Muscle layer of colon (tissue), 2 donors: Measurements from ENCODE around the gene LPCAT1.
A peak's percentile ranks its signal among the peaks of the same experiment; 100 is the strongest.

Source experiments
- H3K27ac ChIP-seq: one replicate; pipeline ENCODE4 v1.7.0; 2013; ENCODE audit warnings: low read depth, mild to moderate bottlenecking, low read length, moderate library complexity
- H3K27me3 ChIP-seq, 2 donors: one replicate each; pipeline ENCODE4 v1.7.0; 2013; ENCODE audit warnings: low read length in 2 of 2, mild to moderate bottlenecking in 2 of 2; ENCODE audit not compliant: insufficient read depth in 2 of 2, control insufficient read depth in 1 of 2
- H3K36me3 ChIP-seq: one replicate; pipeline ENCODE4 v1.7.0; 2013; ENCODE audit warnings: mild to moderate bottlenecking, low read length; ENCODE audit not compliant: insufficient read depth
- H3K4me1 ChIP-seq: one replicate; pipeline ENCODE4 v1.7.0; 2013; ENCODE audit warnings: mild to moderate bottlenecking, low read length; ENCODE audit not compliant: insufficient read depth
- H3K4me3 ChIP-seq, 2 donors: one replicate each; pipeline ENCODE4 v1.7.0; 2013; ENCODE audit warnings: low read length in 2 of 2, low read depth in 1 of 2, mild to moderate bottlenecking in 1 of 2, moderate library complexity in 1 of 2
- H3K9ac ChIP-seq: one replicate; pipeline ENCODE4 v1.7.0; 2013; ENCODE audit warnings: low read length
- H3K9me3 ChIP-seq: one replicate; pipeline ENCODE4 v1.7.0; 2013; ENCODE audit warnings: mild to moderate bottlenecking, low read length
- donor health status: abdominal sarcoma.
- donor health status: Adenocarcinoma of cecum.

Gene LPCAT1

DNA sequence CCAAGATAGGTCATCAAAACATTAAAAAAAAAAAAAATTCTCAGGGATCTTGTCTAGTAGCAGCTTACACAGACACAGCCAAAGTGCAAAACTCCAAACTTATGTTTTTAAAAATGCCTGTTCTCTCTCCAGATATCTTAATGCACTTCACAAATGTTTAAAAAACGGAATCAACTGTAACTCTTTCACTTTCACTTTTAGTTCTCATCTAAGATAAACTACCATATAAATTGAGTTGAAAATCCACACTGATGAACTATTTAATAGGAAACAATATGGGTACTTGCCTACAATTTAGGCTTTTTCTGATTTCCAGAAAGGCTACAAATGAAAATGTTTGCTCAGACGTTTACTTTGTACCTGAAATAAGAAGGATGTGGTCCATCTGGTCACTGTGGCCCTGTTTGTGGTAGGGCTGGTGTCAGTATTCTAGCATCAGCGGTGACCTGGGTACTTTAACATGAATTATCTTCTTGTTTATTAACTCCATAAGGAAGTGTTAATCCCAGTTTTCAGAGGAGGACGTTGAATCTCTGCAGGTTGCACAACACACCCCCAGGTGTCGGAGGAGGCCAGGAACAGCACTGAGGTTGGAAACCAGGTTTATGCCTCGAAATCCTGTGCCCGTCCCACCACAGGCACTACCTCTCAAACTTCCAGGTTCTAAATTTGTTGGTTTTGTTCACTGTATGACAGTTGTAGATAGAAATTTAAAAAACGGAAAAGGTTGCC lies 13.3 kb upstream of the LPCAT1 start:
- H3K4me3 ChIP-seq: peak overlapping the region in 1 of 2 donors; percentile 50
- no peak overlapping the region for H3K9ac ChIP-seq
- no peak overlapping the region for H3K27ac ChIP-seq

DNA sequence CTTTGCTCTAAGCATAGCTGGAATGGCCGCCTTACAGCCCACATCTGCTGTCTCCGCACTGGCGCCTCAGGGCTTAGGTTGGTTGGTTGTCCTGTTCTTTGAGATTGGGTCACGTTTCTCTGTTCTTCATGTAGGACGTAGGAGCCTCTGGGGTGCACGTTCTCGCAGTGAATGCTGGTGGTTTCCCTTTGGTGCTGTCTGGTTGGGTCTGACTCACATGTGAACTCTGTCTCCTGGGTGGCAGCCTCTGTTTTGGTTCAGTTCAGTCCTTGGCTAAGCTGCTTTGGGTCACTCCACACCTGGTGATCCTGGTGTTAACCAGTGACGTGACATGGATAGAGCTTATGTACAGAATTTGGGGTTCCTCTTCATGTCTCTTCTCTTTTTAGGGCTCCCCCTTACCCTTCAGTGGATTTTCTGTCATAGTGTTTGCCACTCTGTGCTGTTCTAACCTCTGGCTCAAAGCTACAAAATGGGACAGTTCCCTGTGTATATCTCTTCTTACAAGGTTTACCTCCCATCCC lies 12.6 kb upstream of the LPCAT1 start:
- Histone ChIP-seq H3K36me3 (no peaks in the 10 kb centered on the region), H3K27ac (no peak overlapping the region), H3K4me1 (no peaks in the 10 kb centered on the region), H3K9me3 (no peaks in the 10 kb centered on the region), H3K27me3 (no peaks in the 10 kb centered on the region), H3K9ac (no peak overlapping the region), H3K4me3 (peak overlapping the region in 1 of 2 donors; percentile 50)

More for the DNA sequence above, 13.3 kb upstream of the LPCAT1 start:
- Histone ChIP-seq H3K36me3 (no peaks in the 10 kb centered on the region), H3K4me1 (no peaks in the 10 kb centered on the region), H3K27me3 (no peaks in the 10 kb centered on the region), H3K9me3 (no peaks in the 10 kb centered on the region)

DNA sequence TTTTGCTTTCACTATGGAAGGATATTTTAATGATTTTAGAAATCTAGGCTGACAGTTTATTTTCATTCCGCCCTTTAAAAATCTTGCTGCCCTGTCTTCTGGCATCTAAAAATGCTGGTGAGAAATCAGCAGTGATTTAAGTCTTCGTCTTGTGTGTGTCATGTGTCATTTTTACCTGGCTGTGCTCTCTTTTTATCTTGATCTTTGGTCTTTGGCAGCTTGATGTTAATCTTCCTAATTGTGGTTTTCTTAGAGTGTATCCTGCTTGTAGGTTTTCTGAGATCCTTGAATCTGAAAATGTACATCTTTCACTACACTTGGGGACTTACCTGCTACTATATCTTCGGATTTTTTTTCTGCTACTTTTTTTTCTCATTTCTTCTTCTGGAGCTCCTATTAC lies 11.9 kb upstream of the LPCAT1 start:
- H3K9ac ChIP-seq: no peak overlapping the region
- H3K4me3 ChIP-seq: no peak overlapping the region
- no peak overlapping the region for H3K27ac ChIP-seq
- no peaks in the 10 kb centered on the region for H3K4me1 ChIP-seq
- no peaks in the 10 kb centered on the region for H3K9me3 ChIP-seq
- no peaks in the 10 kb centered on the region for H3K27me3 ChIP-seq
- H3K36me3 ChIP-seq: no peaks in the 10 kb centered on the region

DNA sequence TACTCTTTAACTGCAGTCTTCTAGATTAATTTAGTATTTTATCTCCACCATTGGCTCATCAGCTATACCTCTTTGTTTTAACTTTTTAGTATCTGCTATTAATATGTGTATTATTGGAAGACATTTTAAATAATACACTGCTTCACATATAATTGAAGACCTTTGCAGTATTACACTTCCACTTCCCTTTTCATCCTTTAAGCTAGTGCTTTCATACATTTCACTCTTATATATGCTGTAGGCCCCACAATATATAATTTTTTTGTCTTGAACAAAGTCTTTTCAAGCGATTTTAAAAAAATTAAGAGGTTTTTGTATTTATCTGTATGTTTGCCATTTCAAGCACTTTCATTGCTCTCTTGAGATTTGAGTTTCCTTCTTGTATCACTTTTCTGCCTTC lies 8.6 kb upstream of the LPCAT1 start:
- H3K4me3 ChIP-seq: no peak overlapping the region
- no peaks in the 10 kb centered on the region for H3K27me3 ChIP-seq
- H3K27ac ChIP-seq: no peak overlapping the region
- no peaks in the 10 kb centered on the region for H3K4me1 ChIP-seq
- H3K9ac ChIP-seq: no peak overlapping the region
- H3K36me3 ChIP-seq: no peaks in the 10 kb centered on the region
- H3K9me3 ChIP-seq: no peaks in the 10 kb centered on the region

DNA sequence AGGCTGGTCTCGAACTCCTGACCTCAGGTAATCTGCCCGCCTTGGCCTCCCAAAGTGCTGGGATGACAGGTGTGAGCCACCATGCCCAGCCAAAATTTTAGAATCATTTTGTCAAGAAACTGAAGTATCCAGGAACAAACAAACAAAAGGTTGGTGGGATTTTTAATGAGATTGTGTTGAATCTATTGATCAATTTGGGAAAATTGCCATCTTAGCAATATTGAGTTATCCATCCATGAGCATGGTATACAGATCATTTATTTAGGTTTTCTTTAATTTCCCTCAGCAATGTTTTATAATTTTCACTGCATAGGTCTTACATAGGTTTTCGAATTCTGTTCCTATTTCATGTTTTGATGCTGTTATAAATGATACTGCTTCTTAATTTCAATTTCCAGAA lies 5.7 kb upstream of the LPCAT1 start:
- Histone ChIP-seq H3K27ac (no peak overlapping the region), H3K9me3 (no peaks in the 10 kb centered on the region), H3K36me3 (no peaks in the 10 kb centered on the region), H3K27me3 (no peaks in the 10 kb centered on the region), H3K4me3 (no peak overlapping the region), H3K4me1 (peaks cover 1% of the 10 kb centered on the region), H3K9ac (no peak overlapping the region)

DNA sequence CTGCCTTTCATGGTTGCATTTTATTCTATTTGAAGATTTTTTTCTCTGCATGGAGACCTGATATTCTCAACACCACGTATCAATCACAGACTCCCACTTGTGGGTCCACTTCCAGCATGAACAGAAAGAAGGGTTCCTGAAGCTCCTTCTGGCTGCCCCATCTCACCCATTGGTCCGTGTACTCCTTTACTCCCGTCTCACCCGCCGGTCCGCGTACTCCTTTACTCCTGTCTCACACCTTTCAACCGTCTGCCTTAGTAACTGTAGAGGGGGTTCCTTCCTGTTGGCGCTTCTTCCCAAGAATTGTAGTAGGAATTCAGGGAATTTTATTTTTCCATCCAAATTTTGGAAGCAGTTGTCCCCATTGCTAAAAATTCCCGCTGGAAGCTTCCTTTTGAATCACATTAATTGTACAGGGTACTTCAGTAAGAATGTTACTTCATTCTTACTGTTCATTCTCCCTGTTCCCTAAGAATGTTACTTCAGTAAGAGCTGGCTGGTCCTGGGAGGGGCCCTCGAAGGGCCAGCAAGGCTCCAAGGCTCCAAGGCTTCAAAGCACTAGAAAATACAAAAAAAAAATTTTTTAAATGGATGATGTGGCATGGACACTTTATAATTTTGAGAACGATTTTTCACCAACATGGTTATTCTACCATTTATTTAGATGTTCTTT lies 3.9 kb upstream of the LPCAT1 start:
- H3K9me3 ChIP-seq: no peaks in the 10 kb centered on the region
- H3K9ac ChIP-seq: no peak overlapping the region
- no peak overlapping the region for H3K4me3 ChIP-seq
- no peaks in the 10 kb centered on the region for H3K27me3 ChIP-seq
- no peak overlapping the region for H3K27ac ChIP-seq
- no peaks in the 10 kb centered on the region for H3K36me3 ChIP-seq
- peaks cover 6% of the 10 kb centered on the region for H3K4me1 ChIP-seq

DNA sequence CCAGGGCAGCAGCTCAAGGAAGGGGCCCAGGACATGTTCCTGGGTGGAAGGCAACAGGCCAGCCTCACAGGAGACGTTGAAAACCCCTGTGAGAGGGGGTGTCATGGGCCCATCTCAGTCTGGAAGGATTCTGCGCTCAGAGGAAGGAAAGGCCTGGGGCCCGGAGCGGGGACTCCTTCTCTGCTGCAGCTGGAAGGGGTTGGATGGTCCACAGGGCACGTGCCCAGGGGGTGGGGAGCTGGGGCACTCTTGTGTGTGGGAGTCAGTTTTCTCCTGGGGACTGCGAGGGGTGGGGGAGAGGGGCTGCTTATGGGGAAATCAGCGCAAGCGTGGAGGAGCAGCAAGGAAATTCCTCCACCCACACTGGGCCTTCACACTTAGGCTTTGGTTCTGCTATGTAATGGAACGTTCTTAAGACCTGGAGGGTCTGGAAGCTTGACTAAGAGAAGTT lies 2.9 kb upstream of the LPCAT1 start:
- Histone ChIP-seq H3K36me3 (no peaks in the 10 kb centered on the region), H3K27me3 (no peaks in the 10 kb centered on the region), H3K4me1 (peaks cover 16% of the 10 kb centered on the region), H3K4me3 (no peak overlapping the region), H3K9me3 (no peaks in the 10 kb centered on the region), H3K9ac (no peak overlapping the region), H3K27ac (no peak overlapping the region)

DNA sequence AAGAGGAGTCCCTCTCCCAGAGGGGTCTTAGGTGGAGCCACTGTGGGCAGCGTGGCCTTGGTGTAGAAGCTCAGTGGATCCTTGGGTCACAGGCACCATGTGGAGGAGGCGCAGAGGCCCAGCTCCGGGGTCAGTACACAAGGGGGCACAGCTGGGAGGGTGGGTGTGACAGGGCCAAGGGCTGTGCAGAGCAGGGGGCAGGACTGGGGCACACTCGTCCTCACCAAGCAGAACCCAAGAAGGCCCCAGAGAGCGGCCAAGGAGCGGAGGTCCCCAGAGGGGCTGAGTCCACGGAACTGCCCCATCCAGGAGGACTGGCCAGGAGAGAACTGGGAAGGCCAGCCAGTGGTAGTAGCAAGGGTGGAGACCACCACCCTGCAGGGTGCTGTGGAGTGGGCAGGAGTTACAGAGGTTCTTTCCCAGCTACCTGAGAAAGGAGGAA lies 2.5 kb upstream of the LPCAT1 start:
- Histone ChIP-seq H3K9ac (no peak overlapping the region), H3K9me3 (no peaks in the 10 kb centered on the region), H3K27ac (no peak overlapping the region), H3K27me3 (no peaks in the 10 kb centered on the region), H3K4me1 (peaks cover 18% of the 10 kb centered on the region), H3K36me3 (no peaks in the 10 kb centered on the region), H3K4me3 (no peak overlapping the region)

DNA sequence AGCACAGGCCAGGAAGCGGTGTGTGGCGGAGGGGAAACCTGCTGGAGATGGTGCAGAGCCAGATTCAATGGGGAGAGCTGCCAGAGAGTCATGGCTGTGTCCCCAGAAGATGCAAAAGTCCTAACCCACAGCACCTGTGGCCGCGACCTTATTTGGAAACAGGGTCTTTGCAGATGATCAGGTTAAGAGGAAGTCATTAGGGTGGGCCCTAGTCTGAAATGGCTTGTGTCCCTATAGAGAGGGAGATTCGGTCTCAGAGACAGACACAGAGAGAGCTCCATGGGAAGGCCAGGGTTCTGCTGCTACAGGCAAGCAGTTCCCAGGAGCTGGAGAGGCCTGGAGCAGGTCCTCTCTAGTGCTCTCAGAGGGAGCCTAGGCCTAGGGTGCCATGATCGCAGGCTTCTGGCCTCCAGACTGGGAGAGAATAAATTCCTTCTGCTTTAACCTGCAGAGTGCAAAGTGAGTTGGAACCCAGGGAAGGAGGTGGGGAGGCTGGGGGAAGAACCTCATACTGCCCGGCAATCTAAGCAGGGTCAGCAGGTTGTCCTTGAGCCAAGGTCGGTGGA lies 1.9 kb upstream of the LPCAT1 start:
- H3K36me3 ChIP-seq: no peaks in the 10 kb centered on the region
- no peak overlapping the region for H3K4me3 ChIP-seq
- no peaks in the 10 kb centered on the region for H3K27me3 ChIP-seq
- no peaks in the 10 kb centered on the region for H3K9me3 ChIP-seq
- no peak overlapping the region for H3K27ac ChIP-seq
- peaks cover 18% of the 10 kb centered on the region for H3K4me1 ChIP-seq
- no peak overlapping the region for H3K9ac ChIP-seq

DNA sequence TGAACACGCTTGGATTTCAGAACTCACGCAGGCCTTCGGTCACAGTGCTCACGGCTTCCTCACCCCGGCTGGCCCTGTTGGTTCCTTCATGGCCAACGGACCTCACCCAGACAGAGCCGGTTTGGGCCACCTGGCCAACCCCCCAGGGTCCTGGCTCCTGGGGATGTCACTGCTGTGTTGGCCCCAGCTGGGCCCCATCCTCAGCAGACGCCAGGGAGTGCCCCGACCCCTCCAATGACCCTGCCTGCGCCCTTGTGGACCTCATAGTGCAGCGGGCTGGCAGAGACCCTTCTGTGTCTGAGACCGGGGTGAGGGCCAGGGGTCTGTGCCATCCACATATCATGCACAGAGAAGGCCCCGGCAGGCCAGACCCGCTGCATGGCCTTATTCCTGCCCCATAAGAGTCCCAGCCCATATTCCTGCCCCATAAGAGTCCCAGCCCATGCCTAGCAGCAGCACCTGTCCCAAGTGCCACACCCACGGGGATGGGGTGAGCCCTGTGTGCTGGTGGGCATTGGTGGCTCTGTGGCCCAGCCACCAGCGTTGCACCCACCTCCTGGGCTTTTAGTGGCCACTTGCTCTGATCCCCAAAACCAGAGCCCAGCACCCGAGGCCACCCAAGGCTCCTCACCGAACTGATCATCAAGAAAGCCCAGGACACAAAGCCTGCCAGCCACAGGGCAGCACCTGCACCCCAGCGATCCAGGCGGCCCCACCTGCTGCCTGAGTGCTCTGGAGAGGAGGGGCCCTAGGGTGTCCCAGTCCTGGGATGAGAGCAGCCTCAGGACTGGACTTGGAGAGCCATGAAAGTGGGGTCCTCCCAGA lies 1.3 kb upstream of the LPCAT1 start:
- H3K9ac ChIP-seq: no peak overlapping the region
- peaks cover 18% of the 10 kb centered on the region for H3K4me1 ChIP-seq
- peaks cover 4% of the 10 kb centered on the region for H3K36me3 ChIP-seq
- H3K27me3 ChIP-seq: no peaks in the 10 kb centered on the region
- H3K4me3 ChIP-seq: no peak overlapping the region
- no peak overlapping the region for H3K27ac ChIP-seq
- no peaks in the 10 kb centered on the region for H3K9me3 ChIP-seq

DNA sequence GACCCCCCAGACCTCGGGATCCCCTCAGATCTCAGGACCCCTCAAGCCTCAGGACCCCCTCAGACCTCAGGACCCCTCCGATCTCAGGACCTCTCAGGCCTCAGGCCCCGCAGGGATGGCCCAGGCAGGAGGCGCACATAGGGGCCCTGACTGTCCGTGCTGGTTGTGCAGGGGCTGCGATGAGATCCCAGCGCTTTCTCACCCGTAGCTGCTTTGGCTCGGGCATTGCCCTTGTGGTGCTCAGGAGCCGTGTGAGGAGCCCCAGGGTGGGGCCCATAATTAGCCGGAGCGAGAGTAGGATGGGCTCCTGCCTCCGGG lies 680 bp upstream of the LPCAT1 start:
- peaks cover 9% of the 10 kb centered on the region for H3K36me3 ChIP-seq
- H3K4me3 ChIP-seq: peak overlapping the region; percentile 50 to 54
- peaks cover 18% of the 10 kb centered on the region for H3K4me1 ChIP-seq
- no peak overlapping the region for H3K9ac ChIP-seq
- H3K27me3 ChIP-seq: no peaks in the 10 kb centered on the region
- peak overlapping the region; percentile 66 for H3K27ac ChIP-seq
- no peaks in the 10 kb centered on the region for H3K9me3 ChIP-seq
